Activated T-helper 17 cell treated with anti-CD3 and anti-CD28 coated beads, Interleukin-2, amount 50 U/mL, for 72 hours (primary cell): ENCODE results near the gene COQ4. TPM values are rescaled to one million over a fixed set of nuclear protein-coding genes. Genes with fewer than 3 reads are reported as not detected.
A peak's percentile ranks its signal among the peaks of the same experiment; 100 is the strongest.

Experiments used
- ATAC-seq: fragments of 150-1000 bp; cut with Tn5 transposase; replicated peaks from 2 replicates; pipeline ENCODE4 v1.10.0; 2021; ENCODE audit warnings: mild to moderate bottlenecking, moderate library complexity
- H3K27ac Mint-ChIP-seq: one replicate; pipeline ENCODE4 v1.8.0; 2022; ENCODE audit warnings: mixed read lengths
- H3K27me3 Mint-ChIP-seq: one replicate; pipeline ENCODE4 v1.8.0; 2022; ENCODE audit warnings: mixed read lengths
- H3K36me3 Mint-ChIP-seq: one replicate; pipeline ENCODE4 v1.8.0; 2022; ENCODE audit warnings: low read depth, mild to moderate bottlenecking, mixed read lengths
- H3K4me1 Mint-ChIP-seq: one replicate; pipeline ENCODE4 v1.8.0; 2022; ENCODE audit warnings: mixed read lengths
- H3K4me3 Mint-ChIP-seq: one replicate; pipeline ENCODE4 v1.8.0; 2022; ENCODE audit warnings: mild to moderate bottlenecking, mixed read lengths
- H3K9me3 Mint-ChIP-seq: one replicate; pipeline ENCODE4 v1.8.0; 2022; ENCODE audit warnings: mixed read lengths
- total RNA-seq, 2 donors: library from RNA; stranded (reverse); gene quantifications; one replicate each; pipeline ENCODE4 v1.2.3, GENCODE V29; 2022

The COQ4 gene
- total RNA-seq, 2 donors from 2014 or later, result 30.8 to 44.4 TPM

DNA sequence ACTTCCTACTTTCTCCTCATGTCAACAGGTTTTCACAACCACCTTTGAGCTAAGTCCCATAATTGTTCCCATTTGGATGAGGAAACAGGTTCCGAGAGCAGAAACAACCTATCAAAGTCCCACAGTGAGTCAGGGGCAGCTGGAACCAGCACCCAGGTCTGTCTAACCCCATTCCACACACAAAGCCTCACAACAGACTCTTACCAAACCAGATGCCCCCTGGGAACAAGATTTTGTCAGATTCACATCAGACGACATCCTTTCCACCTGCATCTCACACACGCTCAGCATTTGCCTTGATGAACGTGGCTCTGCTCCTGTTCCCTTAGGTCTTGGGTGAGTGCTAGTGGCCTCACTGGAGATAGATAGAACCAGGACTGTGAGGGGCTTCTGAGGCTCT lies 29.5 kb upstream of the COQ4 start:
- no peak overlapping the region for H3K27ac Mint-ChIP-seq
- ATAC-seq, result no peak
- H3K4me1 Mint-ChIP-seq, result peaks cover 4% of the 10 kb centered on the region
- no peaks in the 10 kb centered on the region for H3K27me3 Mint-ChIP-seq
- no peak overlapping the region for H3K4me3 Mint-ChIP-seq
- H3K36me3 Mint-ChIP-seq, result no peaks in the 10 kb centered on the region
- no peaks in the 10 kb centered on the region for H3K9me3 Mint-ChIP-seq

DNA sequence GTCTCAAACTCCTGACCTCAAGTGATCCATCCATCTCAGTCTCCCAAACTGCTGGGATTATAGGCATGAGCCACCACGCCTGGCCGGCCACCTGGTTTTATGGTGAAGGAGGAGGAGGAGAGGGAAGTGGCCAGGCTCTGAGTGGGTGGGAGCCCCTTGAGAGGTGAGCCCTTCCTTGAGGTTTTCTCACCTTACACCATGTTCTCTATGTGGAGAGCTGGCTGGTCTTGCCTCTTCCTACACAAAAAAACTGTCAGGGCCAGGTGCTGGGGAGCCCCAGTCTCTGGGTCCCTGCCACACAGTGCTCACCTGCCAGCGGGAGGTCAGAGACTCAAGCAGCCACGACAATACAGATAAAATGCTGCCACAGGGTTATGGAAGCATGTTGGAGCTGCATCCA lies 28.5 kb upstream of the COQ4 start:
- H3K9me3 Mint-ChIP-seq, result no peaks in the 10 kb centered on the region
- H3K27me3 Mint-ChIP-seq, result no peaks in the 10 kb centered on the region
- H3K4me1 Mint-ChIP-seq, result peaks cover 4% of the 10 kb centered on the region
- no peak for ATAC-seq
- no peak overlapping the region for H3K27ac Mint-ChIP-seq
- H3K36me3 Mint-ChIP-seq, result no peaks in the 10 kb centered on the region
- no peak overlapping the region for H3K4me3 Mint-ChIP-seq

DNA sequence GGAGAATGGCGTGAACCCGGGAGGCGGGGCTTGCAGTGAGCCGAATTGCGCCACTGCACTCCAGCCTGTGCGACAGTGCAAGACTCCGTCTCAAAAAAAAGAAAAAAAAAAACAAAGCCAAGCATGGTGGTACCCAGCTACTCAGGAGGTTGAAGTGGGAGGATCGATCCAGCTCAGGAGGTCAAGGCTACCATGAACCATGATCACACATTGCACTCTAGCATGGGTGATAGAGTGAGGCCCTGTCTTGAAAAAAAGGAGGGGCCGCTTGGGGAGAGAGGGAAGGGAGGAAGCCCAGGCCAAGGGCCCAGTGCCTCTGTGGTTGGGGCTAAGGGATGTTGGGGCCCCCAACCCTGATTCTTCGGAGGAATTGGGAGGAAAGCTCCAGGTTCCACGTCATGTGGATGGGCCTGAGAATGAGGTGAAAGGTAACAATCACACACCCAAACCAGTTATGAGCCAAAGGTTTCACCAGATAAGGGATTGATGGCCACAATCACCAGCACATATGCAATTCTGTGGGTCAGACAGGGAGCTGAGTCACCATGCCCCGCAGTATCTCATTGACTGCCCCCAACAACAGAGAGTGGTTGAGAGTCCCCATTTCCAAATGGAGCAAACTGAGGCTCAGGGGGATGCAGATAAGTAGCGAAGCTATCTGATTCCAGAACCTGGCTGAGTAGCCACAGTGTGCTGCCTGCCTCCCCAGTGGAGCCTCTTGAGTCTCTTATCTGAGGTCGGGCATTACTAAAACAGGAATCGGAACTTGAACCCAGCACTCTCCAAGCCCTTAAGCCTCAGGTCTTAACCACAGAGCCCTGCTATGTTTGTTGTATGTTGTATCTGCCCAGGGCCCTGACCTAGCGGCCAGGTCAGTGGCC lies 26.1 kb upstream of the COQ4 start:
- Mint-ChIP-seq H3K4me1 (peaks cover 4% of the 10 kb centered on the region), H3K36me3 (no peaks in the 10 kb centered on the region), H3K27ac (peak overlapping the region; percentile 52), H3K9me3 (no peaks in the 10 kb centered on the region), H3K27me3 (no peaks in the 10 kb centered on the region), H3K4me3 (no peak overlapping the region)
- no peak for ATAC-seq

DNA sequence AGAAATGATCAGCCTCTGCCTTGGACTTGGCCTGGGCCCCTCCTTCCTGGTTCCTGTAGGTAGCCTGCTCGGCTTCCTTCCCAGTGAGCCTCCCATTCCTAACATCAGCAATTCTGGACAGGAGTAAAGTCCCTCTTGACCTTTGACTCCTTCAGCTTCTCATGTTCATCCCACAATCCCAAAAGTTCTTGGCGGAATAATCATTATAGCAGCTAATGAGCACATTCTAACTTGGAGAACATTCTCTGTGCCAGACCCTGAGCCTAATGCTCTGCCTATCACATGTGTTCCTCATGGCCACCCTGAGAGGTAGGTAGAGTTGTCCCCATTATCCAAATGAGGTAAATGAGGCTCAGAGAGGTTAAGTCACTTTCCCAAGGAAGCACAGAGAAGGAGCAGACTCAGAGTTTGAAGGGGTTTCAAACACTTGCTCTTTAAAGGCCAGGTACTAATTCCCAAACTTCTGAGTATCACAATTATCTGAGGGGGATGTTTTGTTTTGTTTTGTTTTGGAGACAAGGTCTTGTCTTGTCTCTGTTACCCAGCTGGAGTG lies 25.3 kb upstream of the COQ4 start:
- Mint-ChIP-seq H3K36me3 (no peaks in the 10 kb centered on the region), H3K9me3 (no peaks in the 10 kb centered on the region), H3K4me1 (peaks cover 4% of the 10 kb centered on the region), H3K27ac (peak overlapping the region; percentile 52), H3K27me3 (no peaks in the 10 kb centered on the region), H3K4me3 (no peak overlapping the region)
- ATAC-seq, result no peak

DNA sequence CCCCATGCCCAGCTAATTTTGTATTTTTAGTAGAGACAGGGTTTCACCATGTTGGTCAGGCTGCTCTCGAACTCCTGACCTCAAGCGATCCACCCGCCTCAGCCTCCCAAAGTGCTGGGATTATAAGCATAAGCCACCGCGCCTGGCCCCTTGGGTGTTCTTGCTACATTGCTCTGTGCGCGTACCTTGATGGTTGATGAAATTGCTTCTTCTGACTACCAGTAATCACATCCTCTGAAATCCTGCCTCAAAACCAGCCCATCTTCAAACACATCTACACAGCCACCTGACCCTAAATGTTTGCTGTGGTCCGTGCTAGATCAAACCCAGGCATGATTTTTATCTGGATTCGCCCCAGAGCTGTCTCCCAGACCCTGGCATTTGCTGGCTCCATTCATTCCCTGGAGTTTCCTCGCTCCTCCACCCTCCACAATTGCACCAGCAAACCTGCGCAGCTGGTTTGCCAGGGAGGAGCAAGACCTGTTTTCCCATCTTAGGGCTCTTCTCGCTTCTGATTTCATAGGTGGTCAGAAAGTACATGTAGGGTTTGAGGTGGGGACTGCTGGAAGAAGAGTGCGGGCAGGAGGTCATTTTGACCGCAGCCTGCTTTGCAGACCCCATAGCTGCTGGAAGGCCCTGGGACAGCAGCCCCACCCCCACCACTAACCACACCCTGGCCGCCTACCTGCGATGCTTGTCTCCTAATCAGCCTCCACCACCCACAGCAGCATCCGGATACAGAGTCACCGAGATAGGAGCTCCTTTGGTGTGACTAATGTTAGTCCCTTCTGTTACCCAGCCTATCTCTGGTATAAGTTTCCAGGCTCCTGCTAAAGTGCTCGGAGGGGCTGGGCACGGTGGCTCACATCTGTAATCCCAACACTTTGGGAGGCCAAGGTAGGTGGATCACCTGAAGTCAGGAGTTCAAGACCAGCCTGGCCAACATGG lies 23.8 kb upstream of the COQ4 start:
- Mint-ChIP-seq H3K4me1 (peaks cover 4% of the 10 kb centered on the region), H3K27ac (no peak overlapping the region), H3K4me3 (no peak overlapping the region), H3K27me3 (no peaks in the 10 kb centered on the region), H3K36me3 (no peaks in the 10 kb centered on the region), H3K9me3 (no peaks in the 10 kb centered on the region)
- no peak for ATAC-seq

DNA sequence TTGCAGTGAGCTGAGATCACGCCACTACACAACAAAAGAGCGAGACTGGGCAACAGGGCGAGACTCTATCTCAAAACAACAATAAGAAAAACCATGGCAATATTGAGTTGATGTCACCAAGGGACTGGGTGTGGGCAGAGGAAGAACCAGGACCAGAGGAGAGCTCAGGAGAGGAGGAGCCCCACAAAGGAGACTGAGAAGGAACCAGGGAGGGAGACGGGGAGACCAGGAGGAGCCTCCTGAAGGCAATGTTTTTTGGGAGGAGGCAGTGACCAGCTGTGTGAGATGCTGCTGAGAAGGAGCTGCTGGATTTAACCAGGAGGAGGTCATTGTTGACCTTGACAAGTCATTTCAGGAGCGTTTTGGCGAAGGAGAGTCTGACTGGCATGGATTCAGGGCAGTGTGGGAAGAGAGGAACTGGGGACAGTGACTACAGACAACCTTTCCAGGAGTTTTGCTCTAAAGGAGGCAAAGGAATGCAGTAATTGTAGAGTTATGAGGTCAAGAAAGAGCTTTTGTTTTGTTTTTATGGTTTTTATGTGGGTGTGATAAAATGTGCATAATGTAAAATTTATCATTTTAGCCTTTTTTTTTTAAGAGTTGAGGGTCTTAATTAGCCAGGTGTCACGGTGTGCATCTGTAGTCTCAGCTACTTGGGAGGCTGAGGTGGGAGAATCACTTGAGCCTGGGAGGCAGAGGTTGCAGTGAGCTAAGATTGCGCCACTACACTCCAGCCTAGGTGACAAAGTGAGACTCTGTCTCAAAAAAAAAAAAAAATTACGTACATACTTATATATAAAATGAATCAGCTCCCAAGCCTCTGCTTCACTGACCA lies 18.3 kb upstream of the COQ4 start:
- ATAC-seq, result no peak
- no peak overlapping the region for H3K4me3 Mint-ChIP-seq

DNA sequence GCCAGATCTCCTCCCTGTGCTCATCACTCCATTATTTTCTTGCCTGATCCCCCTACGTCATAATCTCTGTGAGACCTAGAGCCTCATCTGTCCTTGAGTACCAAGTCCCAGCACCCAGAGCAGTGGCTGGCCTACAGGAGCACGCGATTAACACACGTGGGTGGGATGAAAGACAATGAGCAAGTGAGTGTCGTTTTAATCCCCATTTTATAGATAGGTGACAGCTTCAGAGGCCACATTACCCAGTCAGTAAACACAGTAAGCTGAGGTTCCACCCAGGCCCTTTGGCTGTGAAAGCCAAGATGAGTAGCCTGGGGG lies 17.7 kb upstream of the COQ4 start:
- H3K27me3 Mint-ChIP-seq, result no peaks in the 10 kb centered on the region
- H3K36me3 Mint-ChIP-seq, result peaks cover 21% of the 10 kb centered on the region
- H3K27ac Mint-ChIP-seq, result peak overlapping the region; percentile 73
- H3K9me3 Mint-ChIP-seq, result no peaks in the 10 kb centered on the region
- no peak overlapping the region for H3K4me3 Mint-ChIP-seq
- no peak for ATAC-seq
- peaks cover 4% of the 10 kb centered on the region for H3K4me1 Mint-ChIP-seq

More for the DNA sequence above, 18.3 kb upstream of the COQ4 start:
- no peaks in the 10 kb centered on the region for H3K9me3 Mint-ChIP-seq
- H3K4me1 Mint-ChIP-seq, result peaks cover 4% of the 10 kb centered on the region
- H3K36me3 Mint-ChIP-seq, result peaks cover 15% of the 10 kb centered on the region
- peak overlapping the region; percentile 73 for H3K27ac Mint-ChIP-seq
- no peaks in the 10 kb centered on the region for H3K27me3 Mint-ChIP-seq

DNA sequence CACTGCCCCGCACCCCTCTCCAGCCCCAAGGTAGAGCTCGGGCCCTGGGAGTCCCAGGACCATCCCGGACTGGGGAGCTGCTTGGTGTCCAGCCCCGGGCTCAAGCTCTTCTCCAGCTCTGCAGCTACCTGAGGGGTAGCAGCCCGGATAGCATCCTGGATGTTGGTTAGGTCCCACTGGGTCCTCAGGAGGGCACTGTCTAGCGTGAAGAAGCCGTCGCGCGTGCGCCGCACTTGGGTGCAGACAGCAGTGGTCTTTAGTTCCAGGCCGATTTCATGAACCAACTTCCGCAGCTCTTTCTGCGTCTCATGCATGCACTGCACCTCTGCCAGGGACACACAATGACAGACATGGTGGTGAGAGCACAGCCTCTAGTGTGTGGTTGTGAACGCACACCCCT lies 13.1 kb upstream of the COQ4 start:
- H3K36me3 Mint-ChIP-seq, result peaks cover 56% of the 10 kb centered on the region
- no peaks in the 10 kb centered on the region for H3K9me3 Mint-ChIP-seq
- no peaks in the 10 kb centered on the region for H3K4me1 Mint-ChIP-seq
- no peak overlapping the region for H3K4me3 Mint-ChIP-seq
- no peak for ATAC-seq
- no peaks in the 10 kb centered on the region for H3K27me3 Mint-ChIP-seq
- no peak overlapping the region for H3K27ac Mint-ChIP-seq

DNA sequence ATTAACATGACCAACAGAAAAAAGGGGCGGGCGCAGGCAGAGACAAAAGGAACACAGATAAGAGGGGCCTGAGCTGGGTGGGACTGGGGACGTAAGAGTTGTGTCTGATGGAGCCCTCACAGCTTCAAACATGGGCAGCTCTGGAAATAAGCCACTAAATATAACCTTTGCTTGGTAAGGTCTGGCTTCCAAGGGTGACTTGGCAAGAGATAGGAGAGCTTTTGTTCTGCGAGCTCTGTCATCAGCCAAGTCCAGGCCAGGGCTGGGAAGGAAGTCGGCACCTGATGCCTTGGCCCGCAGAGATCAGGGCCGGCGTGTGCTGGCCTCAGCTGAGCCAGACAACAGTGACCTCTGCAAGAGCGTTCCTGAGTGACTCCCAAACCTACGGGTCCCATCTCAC lies 12.2 kb upstream of the COQ4 start:
- no peaks in the 10 kb centered on the region for H3K9me3 Mint-ChIP-seq
- H3K27ac Mint-ChIP-seq, result no peak overlapping the region
- no peaks in the 10 kb centered on the region for H3K4me1 Mint-ChIP-seq
- no peak for ATAC-seq
- H3K36me3 Mint-ChIP-seq, result peaks cover 63% of the 10 kb centered on the region
- no peaks in the 10 kb centered on the region for H3K27me3 Mint-ChIP-seq
- no peak overlapping the region for H3K4me3 Mint-ChIP-seq

DNA sequence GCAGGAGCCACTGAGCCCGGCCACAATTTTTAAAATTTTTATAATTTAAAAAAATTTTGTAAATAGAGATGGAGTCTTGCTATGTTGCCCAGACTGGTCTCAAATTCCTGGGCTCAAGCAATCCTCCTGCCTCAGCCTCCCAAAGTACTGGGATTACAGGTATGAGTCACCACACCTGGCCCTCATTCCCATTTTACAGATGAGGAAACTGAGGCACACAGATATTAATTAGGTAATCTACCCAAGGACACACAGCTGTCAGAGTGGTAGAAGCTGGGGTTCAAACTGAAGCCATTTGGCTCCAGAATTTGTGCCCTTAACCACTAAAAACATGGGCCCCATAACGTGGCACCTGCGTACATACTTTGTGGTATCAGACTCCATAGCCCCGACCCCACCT lies 7.9 kb upstream of the COQ4 start:
- Mint-ChIP-seq H3K27me3 (no peaks in the 10 kb centered on the region), H3K9me3 (no peaks in the 10 kb centered on the region), H3K27ac (no peak overlapping the region), H3K4me3 (no peak overlapping the region), H3K4me1 (no peaks in the 10 kb centered on the region), H3K36me3 (peaks cover 70% of the 10 kb centered on the region)
- no peak for ATAC-seq

DNA sequence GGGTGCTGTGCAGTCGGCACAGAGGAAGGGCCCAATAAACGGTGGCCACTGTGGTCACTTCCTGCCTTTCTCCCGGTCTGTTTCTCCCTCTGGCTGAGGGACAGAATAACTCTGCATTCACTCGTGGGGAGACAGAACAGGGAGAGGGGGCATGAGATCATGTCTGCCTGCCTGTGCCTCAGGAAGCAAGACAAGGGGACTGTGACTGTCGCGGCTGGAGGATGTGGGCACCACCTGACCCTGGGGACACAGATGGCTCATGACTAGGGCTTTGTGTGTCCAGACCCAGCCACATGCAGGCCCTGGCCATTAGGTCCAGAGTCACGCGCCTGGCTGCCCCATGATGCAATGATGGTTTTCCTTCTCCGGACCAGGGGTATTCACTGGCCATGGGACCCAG lies 6.2 kb upstream of the COQ4 start:
- no peak for ATAC-seq
- H3K27me3 Mint-ChIP-seq, result no peaks in the 10 kb centered on the region
- no peak overlapping the region for H3K27ac Mint-ChIP-seq
- H3K9me3 Mint-ChIP-seq, result no peaks in the 10 kb centered on the region
- no peaks in the 10 kb centered on the region for H3K4me1 Mint-ChIP-seq
- peaks cover 68% of the 10 kb centered on the region for H3K36me3 Mint-ChIP-seq
- H3K4me3 Mint-ChIP-seq, result no peak overlapping the region

DNA sequence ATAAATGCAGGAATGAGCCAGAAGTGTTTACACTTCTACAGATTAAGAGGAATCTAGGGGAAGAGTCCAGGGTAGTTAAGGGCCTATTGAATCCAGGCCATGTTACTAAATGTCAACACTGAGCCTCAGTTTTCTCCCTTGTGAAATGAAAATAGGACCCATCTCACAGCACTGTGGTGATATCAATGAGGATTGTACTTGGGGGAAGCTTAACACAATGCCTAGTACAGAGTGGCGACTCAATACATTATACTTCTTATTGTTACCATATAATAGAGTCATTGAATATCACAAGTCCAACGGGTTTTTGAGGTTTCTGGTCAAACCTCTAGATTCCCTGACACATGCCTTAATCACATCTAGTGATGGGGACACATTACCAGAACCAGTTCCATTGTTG lies 5.0 kb upstream of the COQ4 start:
- Mint-ChIP-seq H3K4me1 (no peaks in the 10 kb centered on the region), H3K4me3 (no peak overlapping the region), H3K36me3 (peaks cover 68% of the 10 kb centered on the region), H3K9me3 (no peaks in the 10 kb centered on the region), H3K27ac (peak overlapping the region; percentile 64), H3K27me3 (no peaks in the 10 kb centered on the region)
- no peak for ATAC-seq

DNA sequence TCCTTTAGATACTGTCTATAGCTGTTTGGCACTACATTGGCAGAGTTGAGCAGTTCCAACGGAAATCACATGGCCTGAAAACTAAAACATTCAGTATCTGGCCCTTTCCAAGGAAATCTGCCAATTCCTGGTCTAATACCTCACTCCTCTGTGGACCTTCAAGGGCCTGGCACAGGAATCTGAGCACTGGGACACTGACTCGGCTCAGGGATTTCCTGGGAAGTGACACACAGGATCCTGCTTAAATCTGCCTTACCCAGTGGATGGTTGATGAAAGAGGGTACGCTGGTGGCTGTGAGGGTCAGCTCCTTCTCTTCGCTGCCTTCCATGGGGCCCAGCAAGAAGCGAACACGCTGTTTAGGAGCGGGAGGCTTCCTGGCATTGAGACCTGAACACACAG lies 1.3 kb upstream of the COQ4 start:
- Mint-ChIP-seq H3K9me3 (no peaks in the 10 kb centered on the region), H3K4me3 (peak overlapping the region; percentile 88), H3K36me3 (peaks cover 48% of the 10 kb centered on the region), H3K27ac (peak overlapping the region; percentile 98), H3K4me1 (peaks cover 8% of the 10 kb centered on the region), H3K27me3 (no peaks in the 10 kb centered on the region)
- ATAC-seq, result no peak

DNA sequence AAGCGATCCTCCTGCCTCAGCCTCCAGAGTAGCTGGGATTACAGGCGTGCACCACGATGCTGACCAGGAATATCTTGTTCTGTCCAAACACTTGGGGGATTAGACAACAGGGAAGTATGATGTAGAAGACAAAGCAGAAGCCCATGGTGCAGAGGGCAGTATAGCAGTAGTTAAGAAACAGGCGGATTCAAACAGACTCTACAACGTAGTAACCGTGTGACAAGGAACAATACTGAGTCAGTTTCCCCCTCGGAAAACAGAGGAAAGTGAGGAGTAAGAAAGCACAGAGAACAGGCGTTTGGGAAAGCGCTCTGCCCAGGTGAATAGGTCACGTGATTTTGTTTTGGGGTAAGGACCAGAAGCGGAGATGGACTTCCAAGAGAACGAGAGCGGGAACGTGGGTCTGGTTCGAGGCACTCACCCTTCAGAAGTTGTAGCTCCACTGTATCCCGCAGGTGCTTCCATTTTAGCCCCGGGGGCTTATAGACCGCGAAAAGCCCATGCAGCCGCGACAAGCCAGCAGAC lies 698 bp upstream of the COQ4 start:
- Mint-ChIP-seq H3K4me1 (peaks cover 8% of the 10 kb centered on the region), H3K27me3 (no peaks in the 10 kb centered on the region), H3K9me3 (no peaks in the 10 kb centered on the region), H3K36me3 (peaks cover 42% of the 10 kb centered on the region), H3K27ac (peak overlapping the region; percentile 98), H3K4me3 (peak overlapping the region; percentile 88)
- ATAC-seq, result peak; percentile 7
